ENCODE data around the gene PARD3.
"Not testable (repeated sequence)": the region's sequence is repeated elsewhere in the genome, so short reads cannot be mapped to it uniquely, and the experiment has no call there.

PARD3 gene

DNA sequence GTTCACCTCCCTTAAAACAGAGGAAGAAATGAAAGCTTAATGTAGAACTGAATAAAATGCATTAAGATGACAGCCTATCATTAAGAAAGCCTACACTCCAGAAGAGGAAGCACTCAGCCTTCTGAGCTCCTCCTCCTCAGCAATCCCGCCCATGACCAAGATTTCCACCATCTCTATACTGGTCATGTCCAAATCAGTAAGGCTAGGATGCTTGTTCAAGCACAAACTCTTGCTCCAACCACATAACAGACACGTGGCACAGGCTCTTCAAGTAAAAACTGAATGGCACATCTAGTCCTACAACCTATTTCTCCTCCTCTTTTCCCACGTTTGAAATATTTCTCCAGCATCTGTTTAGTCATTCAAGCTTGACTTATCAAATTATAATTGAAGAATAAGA lies 454.1 kb downstream of the PARD3 start:
- DNase-seq = no peak

DNA sequence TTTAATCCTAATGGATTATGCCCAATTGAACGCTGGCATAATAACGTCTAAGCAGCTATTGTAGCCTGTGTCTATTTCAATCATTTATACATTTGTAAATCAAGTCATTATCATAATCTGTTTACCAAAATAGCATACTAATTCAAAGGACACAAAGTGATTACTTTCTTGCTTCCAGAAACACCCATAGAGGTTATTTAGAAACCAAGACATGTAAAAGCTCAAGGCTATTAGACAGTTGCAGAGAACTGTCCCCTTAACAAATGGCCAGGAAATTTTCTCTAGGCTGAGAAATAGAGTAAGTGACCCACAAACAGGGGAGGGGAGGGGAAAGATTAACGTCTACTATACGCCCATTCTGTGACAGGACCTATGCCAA lies 455.7 kb downstream of the PARD3 start:
- no peak for DNase-seq

DNA sequence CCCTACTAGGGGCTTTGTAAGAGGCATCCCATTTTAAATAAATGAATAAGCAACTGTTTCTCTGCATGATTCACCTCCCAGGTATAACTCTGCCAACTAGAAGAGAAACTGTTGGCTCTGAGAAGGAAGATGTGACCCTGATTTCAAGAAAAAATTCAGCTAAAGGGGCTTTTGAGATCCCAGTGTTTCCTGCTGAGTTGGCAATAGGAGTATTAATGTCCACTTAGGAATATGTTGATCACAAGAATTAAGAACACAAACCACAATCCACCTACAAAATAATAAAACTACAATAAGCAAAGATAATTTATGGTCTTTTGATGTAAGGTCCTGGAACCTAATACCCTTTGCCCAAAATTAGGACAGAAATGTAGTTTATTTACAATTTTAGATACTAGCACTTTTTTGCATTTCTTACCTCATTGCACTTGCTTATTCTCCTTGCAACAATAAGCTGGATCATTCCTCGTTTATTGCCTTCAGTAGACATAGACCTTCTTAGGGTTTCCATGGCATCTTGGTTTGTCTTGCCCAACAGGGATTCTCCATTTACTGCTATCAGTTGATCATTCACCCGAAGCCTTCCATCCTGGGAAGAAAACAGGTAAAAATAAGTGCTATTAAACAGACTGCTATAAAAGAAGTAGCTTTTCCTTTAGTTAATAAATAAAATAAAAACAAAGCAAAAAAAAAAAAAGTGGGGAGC lies 456.2 kb downstream of the PARD3 start:
- no peak for DNase-seq

DNA sequence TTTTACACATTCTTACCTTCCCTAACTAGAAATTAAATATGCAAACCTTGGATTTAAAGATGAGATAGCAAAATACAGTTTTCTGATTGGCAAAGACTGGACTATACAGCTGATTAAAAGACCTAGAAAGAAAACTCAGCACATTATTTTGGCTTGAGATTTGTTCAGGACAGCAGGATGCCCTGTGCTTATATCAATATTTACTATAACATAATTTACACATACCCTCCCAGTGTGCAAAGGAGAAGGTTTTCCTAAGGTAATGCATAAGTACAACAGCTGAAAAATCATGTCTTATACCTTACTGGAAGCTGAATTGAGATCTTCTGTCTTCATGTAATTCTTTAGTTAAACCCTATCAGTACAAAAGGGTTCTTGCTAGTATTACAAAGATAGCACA lies 458.6 kb downstream of the PARD3 start:
- DNase-seq = no peak

DNA sequence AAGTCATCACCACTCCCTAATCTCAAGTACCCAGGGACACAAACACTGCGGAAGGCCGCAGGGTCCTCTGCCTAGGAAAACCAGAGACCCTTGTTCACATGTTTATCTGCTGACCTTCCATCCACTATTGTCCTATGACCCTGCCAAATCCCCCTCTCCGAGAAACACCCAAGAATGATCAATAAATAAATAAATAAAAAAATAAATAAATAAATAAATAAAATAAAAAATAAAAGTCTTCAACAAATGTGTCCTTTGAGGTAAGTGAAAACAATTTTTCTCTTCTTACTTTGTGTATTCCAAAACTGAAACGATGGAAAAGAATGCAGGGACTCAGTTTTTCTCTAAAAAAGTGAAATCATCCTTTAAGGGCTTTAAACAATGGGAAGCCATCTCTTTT lies 461.6 kb downstream of the PARD3 start:
- not testable (repeated sequence) for DNase-seq

DNA sequence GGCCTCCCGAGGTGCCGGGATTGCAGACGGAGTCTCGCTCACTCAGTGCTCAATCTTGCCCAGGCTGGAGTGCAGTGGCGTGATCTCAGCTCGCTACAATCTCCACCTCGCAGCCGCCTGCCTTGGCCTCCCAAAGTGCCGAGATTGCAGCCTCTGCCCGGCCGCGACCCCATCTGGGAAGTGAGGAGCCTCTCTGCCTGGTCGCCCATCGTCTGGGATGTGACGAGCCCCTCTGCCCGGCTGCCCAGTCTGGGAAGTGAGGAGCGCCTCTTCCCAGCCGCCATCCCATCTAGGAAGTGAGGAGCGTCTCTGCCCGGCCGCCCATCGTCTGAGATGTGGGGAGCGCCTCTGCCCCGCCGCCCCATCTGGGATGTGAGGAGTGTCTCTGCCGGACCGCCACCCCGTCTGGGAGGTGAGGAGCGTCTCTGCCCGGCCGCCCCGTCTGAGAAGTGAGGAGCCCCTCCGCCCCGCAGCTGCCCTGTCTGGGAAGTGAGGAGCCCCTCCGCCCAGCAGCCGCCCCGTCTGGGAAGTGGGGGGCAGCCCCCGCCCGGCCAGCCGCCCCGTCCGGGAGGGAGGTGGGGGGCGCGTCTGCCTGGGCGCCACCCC lies 462.4 kb downstream of the PARD3 start:
- not testable (repeated sequence) for DNase-seq

DNA sequence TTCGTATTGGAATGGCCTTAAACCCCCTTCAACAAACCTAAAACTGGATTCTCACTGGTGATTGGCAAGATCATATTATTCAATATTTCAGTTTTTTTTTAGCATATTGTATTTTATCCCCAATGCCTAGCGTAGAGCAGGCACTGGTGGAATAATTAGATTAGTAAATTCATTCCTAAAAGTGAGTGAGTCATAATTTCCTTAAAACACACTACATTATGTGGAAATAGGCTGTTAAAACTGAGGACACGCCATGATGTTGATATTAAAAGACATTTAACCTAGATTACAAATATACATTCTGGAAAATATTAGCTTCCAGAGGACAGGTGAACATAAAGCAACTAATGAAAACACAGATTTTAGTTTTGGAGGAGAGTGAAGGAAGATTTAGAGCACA lies 463.9 kb downstream of the PARD3 start:
- DNase-seq = no peak

DNA sequence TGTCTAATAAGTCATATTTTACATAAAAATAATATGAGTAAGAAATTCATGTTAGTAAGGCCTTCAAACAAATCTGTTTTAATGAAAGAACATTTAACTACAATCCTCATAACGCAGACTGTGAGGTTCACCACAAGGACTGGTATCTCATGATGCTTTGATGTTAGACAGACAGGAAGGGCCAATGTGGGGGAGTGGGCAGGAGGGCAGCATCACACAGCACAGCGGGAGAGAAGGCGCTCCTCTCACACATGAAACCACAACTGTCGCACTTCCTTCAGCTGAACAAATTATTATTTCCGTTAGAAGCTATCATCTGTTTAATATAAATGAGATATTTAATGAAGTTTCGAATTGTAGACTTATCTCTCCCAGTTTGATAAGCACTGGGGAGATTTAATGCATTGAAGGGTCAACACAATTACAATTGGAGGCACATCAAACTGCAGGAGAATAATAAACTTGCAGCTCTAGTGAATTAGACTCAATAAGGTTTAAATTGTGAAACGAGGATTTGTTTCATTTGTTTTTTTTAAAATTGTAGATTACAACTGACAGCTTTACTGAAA lies 466.1 kb downstream of the PARD3 start:
- no peak for DNase-seq

DNA sequence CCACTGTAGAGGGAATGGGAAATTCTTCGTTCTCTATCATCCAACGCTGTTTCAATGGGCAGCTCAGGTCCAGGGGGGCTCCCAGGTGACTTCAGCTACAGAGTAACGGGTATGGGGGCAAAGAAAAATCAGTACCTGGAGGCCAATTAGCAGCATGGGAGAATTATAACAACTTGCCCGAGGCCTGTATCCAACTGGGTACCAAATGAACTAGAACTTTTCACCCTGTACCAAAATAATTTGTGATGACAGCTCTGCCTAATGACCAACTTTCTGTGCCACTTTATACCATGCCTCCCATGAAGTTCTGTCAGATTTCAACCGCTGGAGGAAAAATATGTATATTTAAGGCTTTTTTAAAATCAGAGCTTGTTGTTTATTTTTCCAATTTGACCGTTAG lies 467.1 kb downstream of the PARD3 start:
- DNase-seq = no peak

DNA sequence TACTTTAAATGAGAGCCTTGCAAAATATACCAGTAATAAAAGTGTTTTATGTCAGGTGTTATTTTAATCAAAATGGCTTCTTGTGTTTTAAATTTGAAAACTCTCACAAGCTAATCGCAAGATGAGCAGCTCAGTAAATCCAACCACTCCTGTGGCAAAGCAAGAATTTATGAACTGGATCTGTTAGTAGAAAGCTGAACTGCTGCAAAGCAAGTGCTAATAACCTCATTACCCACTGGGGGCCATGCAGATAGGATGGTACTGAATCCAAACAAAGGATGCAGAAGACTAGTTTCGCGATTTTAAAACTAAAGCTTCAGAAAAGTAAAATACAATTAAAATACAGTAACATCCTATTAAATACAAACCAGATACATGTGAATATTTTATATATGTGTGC lies 468.0 kb downstream of the PARD3 start:
- DNase-seq = no peak

DNA sequence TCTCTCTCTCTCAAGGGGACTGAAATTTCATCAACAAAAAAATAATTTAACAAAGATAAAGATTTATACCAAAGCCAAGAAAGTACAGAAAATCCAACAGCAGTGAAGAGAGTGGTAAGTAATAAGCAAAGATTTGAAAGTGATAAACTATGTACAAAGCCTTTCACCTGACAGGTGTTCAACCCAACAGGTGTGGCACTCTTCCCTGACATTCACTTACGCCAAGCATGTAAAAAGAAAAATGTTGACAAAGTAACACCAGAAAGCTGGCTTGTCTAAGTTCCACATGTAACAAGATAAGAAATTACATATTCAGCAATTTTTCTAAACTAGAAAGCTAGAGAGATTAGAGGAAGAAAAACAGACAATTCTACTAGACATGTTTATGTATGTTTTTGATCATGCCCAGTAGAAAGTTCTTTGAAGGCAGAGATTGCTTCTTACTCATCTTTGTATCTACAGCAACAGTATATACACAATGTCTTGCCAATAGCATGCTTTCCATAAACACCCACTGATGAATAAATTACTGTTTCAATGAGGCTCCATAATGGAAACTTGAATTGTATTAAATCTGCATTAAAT lies 468.5 kb downstream of the PARD3 start:
- no peak for DNase-seq

DNA sequence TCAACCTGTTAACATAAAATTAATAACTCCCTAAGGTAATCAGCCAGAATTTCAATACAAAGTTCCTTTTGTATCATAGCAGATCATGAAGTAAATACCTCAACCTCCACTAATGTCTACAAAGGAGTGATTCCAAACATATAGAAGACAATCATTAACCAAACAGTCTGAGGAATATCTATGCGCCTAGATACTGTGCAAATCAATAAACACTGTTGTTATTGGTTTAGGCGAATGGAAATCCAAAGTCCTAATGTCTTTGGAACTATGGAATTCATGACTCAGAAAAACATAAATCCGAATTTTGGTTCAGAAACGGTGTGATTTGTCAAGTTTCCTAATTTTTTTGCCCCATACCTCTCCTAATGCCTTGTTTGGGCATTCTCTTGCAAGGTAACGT lies 469.7 kb downstream of the PARD3 start:
- no peak for DNase-seq

DNA sequence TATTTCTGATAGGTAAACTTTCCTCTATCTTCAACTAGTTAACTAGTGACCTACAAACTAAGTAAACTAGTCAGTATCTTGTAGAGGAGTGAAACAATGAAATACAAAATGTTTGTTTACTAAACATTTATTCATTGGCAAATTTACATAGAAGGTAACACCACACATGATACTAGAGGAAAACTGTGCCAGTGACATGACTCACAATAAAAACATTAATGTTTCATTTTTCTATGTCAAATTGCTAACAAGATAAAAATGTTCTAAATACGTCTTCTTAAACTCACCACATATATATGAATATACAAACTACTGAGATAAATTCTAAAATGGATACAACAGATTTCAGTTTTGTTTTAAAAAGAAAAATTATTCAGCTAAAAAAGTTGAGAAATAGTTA lies 471.3 kb downstream of the PARD3 start:
- no peak for DNase-seq

DNA sequence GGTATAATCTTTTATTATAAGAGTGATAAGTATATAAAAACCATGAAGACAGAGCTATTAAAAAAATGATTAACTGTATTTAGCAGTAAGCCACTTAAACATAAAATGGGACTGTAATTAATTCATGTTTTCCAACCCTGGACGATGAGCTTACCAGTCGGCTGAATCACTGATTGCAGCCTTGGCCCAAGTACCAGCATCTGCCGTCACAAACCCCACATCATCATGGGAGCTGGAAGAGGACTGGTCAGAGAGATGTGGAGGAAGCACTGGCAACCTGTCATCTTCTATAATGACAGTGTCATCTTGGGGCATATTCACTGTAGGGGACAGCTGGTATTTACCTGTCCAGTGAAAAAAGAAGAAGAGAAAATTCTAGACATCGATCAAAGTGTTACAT lies 473.6 kb downstream of the PARD3 start:
- no peak for DNase-seq

DNA sequence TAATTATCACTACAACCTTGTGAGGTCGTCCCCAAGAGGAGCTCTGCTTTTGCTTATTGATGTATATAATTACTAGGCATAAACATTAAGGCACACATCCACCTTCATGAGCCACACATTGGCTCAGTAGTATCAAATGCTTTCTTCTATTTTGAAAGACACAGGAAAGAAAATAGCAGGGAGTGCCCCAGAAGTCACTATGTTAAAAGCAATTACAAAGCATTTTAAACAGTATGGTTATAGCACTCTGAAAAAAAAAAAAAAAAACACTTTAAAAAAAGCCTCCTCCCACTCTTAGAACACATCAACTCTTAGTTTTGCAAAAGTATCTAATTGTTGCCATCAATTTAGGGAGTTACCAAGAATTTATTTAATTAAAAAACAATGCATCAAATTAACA lies 474.2 kb downstream of the PARD3 start:
- DNase-seq = no peak

DNA sequence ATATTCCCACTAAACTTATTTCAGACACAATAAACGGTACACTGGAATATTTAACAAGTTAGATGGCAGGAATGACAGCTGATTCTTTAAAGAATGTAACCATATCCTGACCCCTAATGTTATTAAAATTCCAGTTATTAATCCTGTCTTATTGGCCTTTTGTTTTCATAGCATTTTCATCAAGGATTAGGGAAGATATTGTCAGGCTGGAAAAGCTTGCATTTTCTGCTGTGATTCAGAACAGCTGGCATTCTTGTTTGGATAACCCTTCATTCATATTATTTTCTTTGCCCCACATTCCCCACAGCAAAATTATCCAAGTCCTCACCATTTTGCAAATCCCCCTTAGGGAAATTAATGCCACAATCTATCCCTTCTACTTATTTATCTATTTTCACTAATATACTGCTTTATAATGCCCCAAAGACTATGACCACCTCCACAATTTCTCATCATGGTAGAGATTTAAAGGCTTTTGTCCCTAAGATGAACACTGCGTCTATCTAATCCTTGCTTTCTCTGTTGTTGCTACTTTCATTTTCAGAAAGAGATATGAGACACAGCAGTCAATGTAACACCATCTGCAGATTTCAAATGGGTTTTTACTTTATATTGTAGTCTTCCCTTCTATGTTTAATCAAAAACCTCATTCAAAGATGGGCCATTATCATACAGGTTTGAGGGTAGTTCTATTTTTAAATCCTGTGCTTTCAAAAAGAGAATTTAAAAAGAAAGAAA lies 475.1 kb downstream of the PARD3 start:
- no peak for DNase-seq

DNA sequence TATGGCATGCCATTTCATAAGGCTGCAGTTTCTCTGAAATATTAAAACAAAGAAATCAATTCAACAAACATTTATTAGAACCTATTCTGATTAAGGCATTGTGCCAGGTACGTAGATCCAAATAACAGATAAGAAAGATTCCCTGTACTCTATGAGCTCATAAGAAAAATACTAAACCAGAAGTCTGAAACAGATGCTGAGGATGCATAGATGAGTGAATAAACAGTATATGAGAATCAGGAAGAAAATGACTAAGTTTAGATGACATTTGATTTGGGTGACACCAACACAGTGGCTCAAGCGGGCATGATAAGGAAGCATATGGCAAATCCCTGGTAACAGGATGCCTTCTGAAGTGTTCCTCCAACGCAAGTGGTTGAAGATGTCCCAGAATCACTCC lies 477.2 kb downstream of the PARD3 start:
- no peak for DNase-seq

DNA sequence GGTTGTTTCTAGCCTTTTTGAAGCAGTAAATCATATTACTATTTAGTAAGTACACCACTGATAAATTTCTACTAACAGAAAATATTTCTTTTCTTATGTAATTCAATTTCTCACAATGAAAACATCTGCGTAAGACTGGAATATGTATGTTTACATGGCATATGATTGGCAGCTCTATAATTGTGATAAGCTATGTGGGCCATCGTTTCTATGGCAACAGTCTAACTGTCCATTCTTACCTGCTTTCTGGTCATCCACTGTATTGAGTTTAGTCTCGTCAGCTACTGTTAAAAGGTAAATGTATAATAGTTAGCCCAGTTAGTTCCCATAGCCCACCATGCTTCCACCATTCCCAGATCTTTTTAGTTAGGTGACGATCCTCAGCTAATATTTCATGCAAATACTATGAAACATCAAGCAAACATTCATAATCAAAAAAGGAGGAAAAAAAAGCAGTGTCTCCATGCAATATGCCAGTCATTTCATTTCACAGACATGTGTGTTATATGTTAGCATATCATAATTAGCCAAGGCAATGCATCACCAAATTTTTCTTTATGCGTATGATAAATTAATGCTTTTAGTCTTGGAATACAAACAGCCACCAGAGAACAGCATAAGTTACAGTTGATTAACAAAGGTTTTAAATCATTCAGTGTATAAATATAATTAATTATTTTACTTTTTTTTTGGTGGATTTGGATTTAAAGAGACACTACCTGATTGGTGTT lies 479.0 kb downstream of the PARD3 start:
- no peak for DNase-seq

DNA sequence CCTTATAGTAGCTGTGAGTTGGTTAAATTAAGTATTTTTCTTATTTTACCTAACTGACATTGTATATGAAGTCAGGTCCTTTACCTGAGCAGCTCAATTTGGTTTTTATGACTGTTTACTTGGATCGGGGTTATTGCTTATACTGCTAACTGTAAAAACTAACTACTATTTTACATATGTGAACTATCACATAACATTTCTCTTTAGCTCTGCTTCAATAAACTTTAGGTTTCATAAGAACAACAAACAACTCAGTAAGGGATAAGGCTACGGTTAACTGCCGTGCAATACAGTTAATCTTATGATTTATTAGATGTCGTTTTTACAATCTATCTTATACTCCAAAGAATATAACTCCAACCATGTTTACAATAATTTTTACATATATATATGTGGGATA lies 480.2 kb downstream of the PARD3 start:
- no peak for DNase-seq

DNA sequence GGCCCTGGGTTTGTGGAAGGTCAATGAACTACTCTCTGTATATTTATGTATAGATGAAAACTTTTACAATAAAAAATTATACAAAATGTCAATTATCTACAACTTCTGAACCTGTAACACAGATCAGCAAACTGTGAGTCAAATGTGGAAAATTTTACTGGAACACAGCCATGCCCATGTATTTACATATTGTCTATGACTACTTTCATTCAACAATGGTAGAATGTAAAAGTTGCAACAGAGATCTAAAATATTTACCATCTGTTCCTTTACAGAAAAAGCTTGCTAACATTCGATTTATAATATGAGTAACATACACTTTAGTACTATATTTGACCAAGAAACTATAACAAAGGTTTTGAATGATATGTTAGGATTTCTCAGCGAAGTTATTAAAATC lies 481.6 kb downstream of the PARD3 start:
- DNase-seq = no peak

DNA sequence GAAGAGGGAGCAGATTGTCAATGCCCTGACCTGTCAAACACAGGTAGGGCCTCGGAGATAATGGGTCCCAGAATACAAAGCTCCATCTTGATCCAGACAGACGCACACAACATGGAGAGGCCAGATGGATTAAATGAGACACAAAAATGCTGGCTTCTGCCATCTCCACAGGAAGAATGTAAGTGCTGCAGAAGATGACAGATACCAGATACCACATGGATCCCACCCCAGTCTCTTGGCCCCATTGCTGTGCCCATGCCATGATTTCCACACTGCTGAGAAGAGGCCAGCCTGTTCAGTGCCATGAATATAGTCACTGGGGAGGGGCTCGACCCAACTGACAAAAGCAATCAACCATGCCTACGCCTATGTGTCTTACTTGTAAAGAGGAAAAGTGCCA lies 487.9 kb downstream of the PARD3 start:
- DNase-seq = no peak

DNA sequence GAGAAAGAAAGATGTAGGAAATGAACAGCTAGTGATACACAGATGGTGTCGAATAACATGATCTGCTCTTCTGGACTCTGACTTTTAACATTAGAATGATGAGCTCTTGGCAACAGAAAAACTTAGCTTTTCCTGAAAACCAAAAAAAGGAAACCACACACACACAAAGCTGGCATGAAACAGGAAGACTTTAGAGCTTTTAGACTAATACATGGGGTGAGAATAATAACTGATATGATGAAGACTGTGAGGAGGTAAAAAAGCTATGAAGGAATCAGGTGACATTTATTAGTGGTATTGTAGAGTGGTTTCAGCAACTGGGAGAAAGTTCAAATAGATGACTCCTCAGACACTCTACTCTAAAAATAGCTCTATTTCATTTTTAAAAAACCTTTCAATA lies 491.9 kb downstream of the PARD3 start:
- DNase-seq = no peak

DNA sequence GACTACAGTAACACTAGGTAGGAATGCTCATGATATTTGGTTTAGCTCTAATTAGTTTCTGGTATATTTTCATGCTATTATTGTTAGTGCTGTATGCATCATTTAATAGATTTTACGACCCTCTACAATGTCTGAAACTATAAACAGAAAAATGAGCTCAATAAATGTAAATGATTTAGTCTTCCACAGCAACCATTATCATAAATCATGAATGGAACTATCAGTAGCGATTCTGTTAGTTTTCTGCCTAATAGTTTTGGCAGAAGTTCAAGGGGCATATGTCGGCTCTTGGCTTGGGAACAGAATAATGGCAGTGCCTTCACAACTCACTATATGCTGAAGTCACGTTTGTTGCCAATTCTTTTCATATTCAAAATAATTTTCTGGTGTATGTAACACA lies 494.8 kb downstream of the PARD3 start:
- DNase-seq = no peak
